DMS114 treated with DMSO at 0.1 percent for 48 hours (cell line): ENCODE measurements around the gene SLC26A11.
"Not testable (repeated sequence)": the region's sequence is repeated elsewhere in the genome, so short reads cannot be mapped to it uniquely, and the experiment has no call there.

ENCODE experiments used
- DNase-seq: peaks from one replicate; lab custom pipeline; 2025; ENCODE audit not compliant: unreplicated experiment; lab: John Stamatoyannopoulos, UW

SLC26A11 gene

GRCh38 chr17:80243526-80244433 is 23.6 kb downstream of the SLC26A11 start:
- DNase-seq = no peak

GRCh38 chr17:80244448-80244847 is 24.2 kb downstream of the SLC26A11 start:
- not testable (repeated sequence) for DNase-seq

- no peak for DNase-seq
Measured at GRCh38 chr17:80244871-80245509, 24.8 kb downstream of the SLC26A11 start.

GRCh38 chr17:80245566-80246265 is 25.5 kb downstream of the SLC26A11 start:
- no peak for DNase-seq

- DNase-seq = no peak
Measured at GRCh38 chr17:80246266-80246681, 26.0 kb downstream of the SLC26A11 start.

GRCh38 chr17:80246726-80247125 is 26.5 kb downstream of the SLC26A11 start:
- DNase-seq = no peak

GRCh38 chr17:80247561-80247960 is 27.3 kb downstream of the SLC26A11 start:
- no peak for DNase-seq

GRCh38 chr17:80248001-80248893 is 28.0 kb downstream of the SLC26A11 start:
- no peak for DNase-seq

- no peak for DNase-seq
Measured at GRCh38 chr17:80248894-80249710, 28.9 kb downstream of the SLC26A11 start.

- no peak for DNase-seq
Measured at GRCh38 chr17:80251966-80252365, 31.7 kb downstream of the SLC26A11 start.

- no peak for DNase-seq
Measured at GRCh38 chr17:80252871-80253270, 32.6 kb downstream of the SLC26A11 start.

GRCh38 chr17:80253631-80254395 is 33.6 kb downstream of the SLC26A11 start:
- no peak for DNase-seq

- no peak for DNase-seq
Measured at GRCh38 chr17:80254396-80255251, 34.4 kb downstream of the SLC26A11 start.

- no peak for DNase-seq
Measured at GRCh38 chr17:80256034-80256350, 35.8 kb downstream of the SLC26A11 start.

GRCh38 chr17:80257716-80258213 is 37.5 kb downstream of the SLC26A11 start:
- DNase-seq = no peak

GRCh38 chr17:80258296-80258695 is 38.1 kb downstream of the SLC26A11 start:
- DNase-seq = not testable (repeated sequence)

GRCh38 chr17:80259457-80260068 is 39.3 kb downstream of the SLC26A11 start:
- no peak for DNase-seq

GRCh38 chr17:80260069-80260535 is 39.9 kb downstream of the SLC26A11 start:
- no peak for DNase-seq
